ENCODE data around the gene CYP2C18.
"Not testable (repeated sequence)": the region's sequence is repeated elsewhere in the genome, so short reads cannot be mapped to it uniquely, and the experiment has no call there.

Gene CYP2C18

GRCh38 chr10:94747137-94747536 lies 63.6 kb downstream of the CYP2C18 start:
- DNase-seq (ENCODE audit: low spot score) = no peak

- DNase-seq (ENCODE audit: low spot score) = no peak
Observed at GRCh38 chr10:94747838-94748237, 64.3 kb downstream of the CYP2C18 start.

- DNase-seq (ENCODE audit: low spot score) = no peak
Observed at GRCh38 chr10:94757916-94758315, 74.4 kb downstream of the CYP2C18 start.

- DNase-seq (ENCODE audit: low spot score) = no peak
Observed at GRCh38 chr10:94760586-94761178, 77.2 kb downstream of the CYP2C18 start.

- DNase-seq (ENCODE audit: low spot score) = no peak
Observed at GRCh38 chr10:94762393-94762792, 78.9 kb downstream of the CYP2C18 start, which contains the start of gene CYP2C19. TSS of gene CYP2C19 (plus strand) at chr10:94762681. CDS start at chr10:94762706, 25 bp downstream.

GRCh38 chr10:94775425-94775824 lies 91.9 kb downstream of the CYP2C18 start:
- not testable (repeated sequence) for DNase-seq (ENCODE audit: low spot score)

GRCh38 chr10:94777886-94778458 lies 94.4 kb downstream of the CYP2C18 start:
- peak; percentile 8 for DNase-seq (ENCODE audit: low spot score)

GRCh38 chr10:94780844-94781243 lies 97.3 kb downstream of the CYP2C18 start:
- no peak for DNase-seq (ENCODE audit: low spot score)

GRCh38 chr10:94784256-94784655 lies 100.7 kb downstream of the CYP2C18 start:
- no peak for DNase-seq (ENCODE audit: low spot score)

- DNase-seq (ENCODE audit: low spot score) = no peak
Observed at GRCh38 chr10:94785211-94785610, 101.7 kb downstream of the CYP2C18 start.

All from SW480 (cell line).